Neuron (in vitro differentiated cells): ENCODE data around the gene TNPO1.
A peak's percentile ranks its signal among the peaks of the same experiment; 100 is the strongest.
"Not testable (repeated sequence)": the region's sequence is repeated elsewhere in the genome, so short reads cannot be mapped to it uniquely, and the experiment has no call there.

Experiments used
- H2AFZ ChIP-seq: one replicate; pipeline ENCODE4 v1.6.1; 2013; ENCODE audit warnings: low read depth, mild to moderate bottlenecking, inconsistent platforms, low read length, moderate library complexity
- H3K27me3 ChIP-seq: one replicate; pipeline ENCODE4 v1.6.1; 2013; ENCODE audit warnings: low read length; ENCODE audit not compliant: insufficient read depth
- H3K36me3 ChIP-seq: one replicate; pipeline ENCODE4 v1.6.1; 2013; ENCODE audit warnings: low read length; ENCODE audit not compliant: insufficient read depth
- H3K4me1 ChIP-seq: one replicate; pipeline ENCODE4 v1.6.1; 2013; ENCODE audit warnings: low read length; ENCODE audit not compliant: insufficient read depth
- H3K4me3 ChIP-seq: 2 replicates; pipeline ENCODE4 v1.5.1; 2013; ENCODE audit warnings: mild to moderate bottlenecking, low read length, moderate library complexity
- H3K9me3 ChIP-seq: one replicate; pipeline ENCODE4 v1.6.1; 2013; ENCODE audit warnings: low read length

TNPO1 gene

GRCh38 chr5:72816284-72817075 is at the start of gene TNPO1:
Gene TNPO1, plus strand, starts transcription at chr5:72816661. Its CDS starts 77 bp downstream, at chr5:72816738.
- Histone ChIP-seq H3K4me3 (peak within 1 kb of the TSS; percentile 99), H3K9me3 (no peaks in the 10 kb centered on the region), H3K27me3 (no peaks in the 10 kb centered on the region), H3K36me3 (no peaks in the 10 kb centered on the region), H2AFZ (peak within 1 kb of the TSS; percentile 98), H3K4me1 (peaks cover 18% of the 10 kb centered on the region)

GRCh38 chr5:72767289-72768010 is 49.0 kb upstream of the TNPO1 start:
- H3K36me3 ChIP-seq: no peaks in the 10 kb centered on the region
- no peak overlapping the region for H2AFZ ChIP-seq
- H3K9me3 ChIP-seq: no peaks in the 10 kb centered on the region
- peaks cover 1% of the 10 kb centered on the region for H3K27me3 ChIP-seq
- no peak overlapping the region for H3K4me3 ChIP-seq
- H3K4me1 ChIP-seq: no peaks in the 10 kb centered on the region

- Histone ChIP-seq H2AFZ (no peak overlapping the region), H3K4me1 (no peaks in the 10 kb centered on the region), H3K36me3 (no peaks in the 10 kb centered on the region), H3K4me3 (no peak overlapping the region), H3K27me3 (no peaks in the 10 kb centered on the region), H3K9me3 (no peaks in the 10 kb centered on the region)
These were observed 46.2 kb upstream of the TNPO1 start for GRCh38 chr5:72770266-72770665.

- Histone ChIP-seq H3K4me1 (no peaks in the 10 kb centered on the region), H3K4me3 (no peak overlapping the region), H3K36me3 (no peaks in the 10 kb centered on the region), H3K27me3 (no peaks in the 10 kb centered on the region), H2AFZ (no peak overlapping the region), H3K9me3 (peaks cover 2% of the 10 kb centered on the region)
These were observed 39.8 kb upstream of the TNPO1 start for GRCh38 chr5:72776684-72777083.

GRCh38 chr5:72779520-72779919 is 36.9 kb upstream of the TNPO1 start:
- no peak overlapping the region for H3K4me3 ChIP-seq
- H3K4me1 ChIP-seq: no peaks in the 10 kb centered on the region
- H3K27me3 ChIP-seq: no peaks in the 10 kb centered on the region
- H3K36me3 ChIP-seq: no peaks in the 10 kb centered on the region
- no peak overlapping the region for H2AFZ ChIP-seq
- peaks cover 2% of the 10 kb centered on the region for H3K9me3 ChIP-seq

- Histone ChIP-seq H3K27me3 (no peaks in the 10 kb centered on the region), H3K4me3 (no peak overlapping the region), H2AFZ (no peak overlapping the region), H3K9me3 (no peaks in the 10 kb centered on the region), H3K4me1 (no peaks in the 10 kb centered on the region), H3K36me3 (no peaks in the 10 kb centered on the region)
These were observed 33.1 kb upstream of the TNPO1 start for GRCh38 chr5:72783354-72783753.

- H3K9me3 ChIP-seq: no peaks in the 10 kb centered on the region
- no peak overlapping the region for H2AFZ ChIP-seq
- H3K4me3 ChIP-seq: no peak overlapping the region
- no peaks in the 10 kb centered on the region for H3K4me1 ChIP-seq
- no peaks in the 10 kb centered on the region for H3K27me3 ChIP-seq
- H3K36me3 ChIP-seq: no peaks in the 10 kb centered on the region
These were observed 32.3 kb upstream of the TNPO1 start for GRCh38 chr5:72784129-72784528.

GRCh38 chr5:72785801-72786200 is 30.7 kb upstream of the TNPO1 start:
- Histone ChIP-seq H3K27me3 (no peaks in the 10 kb centered on the region), H3K4me1 (no peaks in the 10 kb centered on the region), H3K36me3 (no peaks in the 10 kb centered on the region), H3K9me3 (no peaks in the 10 kb centered on the region), H3K4me3 (no peak overlapping the region), H2AFZ (no peak overlapping the region)

- no peaks in the 10 kb centered on the region for H3K4me1 ChIP-seq
- H3K36me3 ChIP-seq: no peaks in the 10 kb centered on the region
- H3K4me3 ChIP-seq: no peak overlapping the region
- no peak overlapping the region for H2AFZ ChIP-seq
- H3K9me3 ChIP-seq: no peaks in the 10 kb centered on the region
- no peaks in the 10 kb centered on the region for H3K27me3 ChIP-seq
These were observed 29.8 kb upstream of the TNPO1 start for GRCh38 chr5:72786676-72787075.

- Histone ChIP-seq H3K27me3 (peaks cover 2% of the 10 kb centered on the region), H3K36me3 (no peaks in the 10 kb centered on the region), H2AFZ (no peak overlapping the region), H3K4me3 (no peak overlapping the region), H3K9me3 (no peaks in the 10 kb centered on the region), H3K4me1 (no peaks in the 10 kb centered on the region)
These were observed 27.5 kb upstream of the TNPO1 start for GRCh38 chr5:72788866-72789505.

GRCh38 chr5:72790186-72790585 is 26.3 kb upstream of the TNPO1 start:
- peaks cover 2% of the 10 kb centered on the region for H3K27me3 ChIP-seq
- H3K4me3 ChIP-seq: no peak overlapping the region
- no peaks in the 10 kb centered on the region for H3K4me1 ChIP-seq
- no peaks in the 10 kb centered on the region for H3K9me3 ChIP-seq
- no peaks in the 10 kb centered on the region for H3K36me3 ChIP-seq
- no peak overlapping the region for H2AFZ ChIP-seq

- H3K4me1 ChIP-seq, H3K36me3 ChIP-seq, H2AFZ ChIP-seq, H3K27me3 ChIP-seq, H3K9me3 ChIP-seq, H3K4me3 ChIP-seq: not testable (repeated sequence)
These were observed 23.8 kb upstream of the TNPO1 start for GRCh38 chr5:72792662-72793061.

- H3K4me3 ChIP-seq: no peak overlapping the region
- no peak overlapping the region for H2AFZ ChIP-seq
- no peaks in the 10 kb centered on the region for H3K4me1 ChIP-seq
- no peaks in the 10 kb centered on the region for H3K36me3 ChIP-seq
- peaks cover 5% of the 10 kb centered on the region for H3K27me3 ChIP-seq
- no peaks in the 10 kb centered on the region for H3K9me3 ChIP-seq
These were observed 20.5 kb upstream of the TNPO1 start for GRCh38 chr5:72796001-72796400.
